Caco-2 (cell line): ENCODE measurements around the gene CCM2. TPM values are rescaled to one million over a fixed set of nuclear protein-coding genes. Genes with fewer than 3 reads are reported as not detected.

Experiments
- BruUV-seq: library from RNA; stranded (reverse); fragments of 400-500 nt; replicated peaks from 2 replicates; lab custom pipeline; 2021; lab: Mats Ljungman, UMichigan
- CTCF ChIA-PET: fragments of 300-600 bp; sonication (Branson Sonifier 250); formaldehyde crosslinking; loops from one replicate; lab custom pipeline; 2022; ENCODE audit warnings: antibody characterized with exemption; lab: Charles Lee
- POLR2A ChIA-PET: fragments of 300-600 bp; sonication (Branson Sonifier 250); formaldehyde crosslinking; loops from one replicate; lab custom pipeline; 2022; ENCODE audit warnings: antibody characterized with exemption; lab: Charles Lee
- DNase-seq, 2 experiments: peaks; one replicate each; pipeline versions ENCODE4 v3.0.0 to v3.0.0-alpha.2; 2020 to 2022
- H3K27me3 ChIP-seq: replicated peaks from 2 replicates; pipeline ENCODE4 v1.6.0; 2011; ENCODE audit warnings: low read length; ENCODE audit not compliant: control insufficient read depth, insufficient read depth
- H3K36me3 ChIP-seq: 2 replicates; pipeline ENCODE4 v1.5.1; 2011; ENCODE audit warnings: low read length; ENCODE audit not compliant: control insufficient read depth, insufficient read depth
- H3K4me1 ChIP-seq: fragments of 250-450 bp; sonication (Bioruptor Pico); 2 replicates; pipeline ENCODE4 v1.5.1; 2020; ENCODE audit warnings: mild to moderate bottlenecking
- H3K4me3 ChIP-seq: 2 replicates; pipeline ENCODE4 v1.5.1; 2011; ENCODE audit warnings: low read depth, mild to moderate bottlenecking, control low read depth, low read length
- H3K9me3 ChIP-seq: fragments of 250-450 bp; sonication (Bioruptor Pico); 2 replicates; pipeline ENCODE4 v1.5.1; 2020; ENCODE audit warnings: mild to moderate bottlenecking, moderate library complexity
- H3K27ac Mint-ChIP-seq: one replicate; pipeline ENCODE4 v1.8.0; 2022; ENCODE audit warnings: mixed read lengths; ENCODE audit not compliant: unreplicated experiment
- H3K27me3 Mint-ChIP-seq: one replicate; pipeline ENCODE4 v1.8.0; 2022; ENCODE audit warnings: mixed read lengths; ENCODE audit not compliant: insufficient read depth, unreplicated experiment
- H3K36me3 Mint-ChIP-seq: one replicate; pipeline ENCODE4 v1.8.0; 2022; ENCODE audit warnings: mild to moderate bottlenecking, mixed read lengths; ENCODE audit not compliant: insufficient read depth, unreplicated experiment
- H3K4me1 Mint-ChIP-seq: one replicate; pipeline ENCODE4 v1.8.0; 2022; ENCODE audit warnings: low read depth, mixed read lengths; ENCODE audit not compliant: unreplicated experiment
- H3K4me3 Mint-ChIP-seq: one replicate; pipeline ENCODE4 v1.8.0; 2022; ENCODE audit warnings: mild to moderate bottlenecking, moderate library complexity, mixed read lengths; ENCODE audit not compliant: unreplicated experiment
- H3K9me3 Mint-ChIP-seq: one replicate; pipeline ENCODE4 v1.8.0; 2022; ENCODE audit warnings: mixed read lengths; ENCODE audit not compliant: unreplicated experiment
- CTCF ChIP-seq, 2 experiments: fragments of 200-600 bp in 1 of 2; IDR thresholded peaks; 1 replicate in 1 of 2; 2 replicates in 1 of 2; pipeline versions ENCODE4 v1.5.1 to v1.8.0; 2011 to 2022; ENCODE audit warnings: antibody characterized with exemption in 1 of 2, control low read depth in 1 of 2, inconsistent platforms in 1 of 2, low read depth in 1 of 2, low read length in 1 of 2, mild to moderate bottlenecking in 1 of 2, moderate library complexity in 1 of 2; ENCODE audit not compliant: insufficient read depth in 1 of 2, severe bottlenecking in 1 of 2, unreplicated experiment in 1 of 2
- intact Hi-C: fragments of 100-400 bp; cut with micrococcal nuclease; formaldehyde crosslinking; loops from one replicate; pipeline ENCODE4 v1.10.0; 2022; ENCODE audit not compliant: unreplicated experiment
- total RNA-seq: library from RNA; stranded (reverse); gene quantifications from 2 replicates; pipeline ENCODE4 v1.2.3, GENCODE V29; 2022

Gene CCM2
- total RNA-seq, 1 experiment from 2014 or later, result 28.2 TPM

- TF ChIP-seq CTCF (IDR thresholded peaks at IDR 0.05; ENCODE audit: insufficient read depth in 1 of 2, low read depth in 1 of 2, low read length in 1 of 2, severe bottlenecking in 1 of 2, unreplicated experiment in 1 of 2), result no peak
- CTCF ChIA-PET, result no interaction called here
- H3K4me3 ChIP-seq, result no peak overlapping the region
- Mint-ChIP-seq H3K9me3 (no peaks in the 10 kb centered on the region), H3K27ac (no peak overlapping the region), H3K4me1 (peaks cover 10% of the 10 kb centered on the region), H3K27me3 (no peaks in the 10 kb centered on the region), H3K36me3 (peaks cover 16% of the 10 kb centered on the region), H3K4me3 (no peak overlapping the region)
- H3K27me3 ChIP-seq, result no peaks in the 10 kb centered on the region
- no peaks in the 10 kb centered on the region for H3K9me3 ChIP-seq
- POLR2A ChIA-PET, result no interaction called here
- BruUV-seq, result no TSS peak
- peaks cover 11% of the 10 kb centered on the region for H3K4me1 ChIP-seq
- no peak for DNase-seq
- intact Hi-C loops, result no loop called here
- H3K36me3 ChIP-seq, result no peaks in the 10 kb centered on the region
Measured at GRCh38 chr7:45003789-45004188, 3.8 kb downstream of the CCM2 start.

GRCh38 chr7:45007106-45007505 is 7.1 kb downstream of the CCM2 start:
- Mint-ChIP-seq H3K4me1 (no peaks in the 10 kb centered on the region), H3K36me3 (peaks cover 23% of the 10 kb centered on the region), H3K27me3 (no peaks in the 10 kb centered on the region), H3K9me3 (no peaks in the 10 kb centered on the region), H3K27ac (no peak overlapping the region), H3K4me3 (no peak overlapping the region)
- intact Hi-C loops, result no loop called here
- no peak for DNase-seq
- Histone ChIP-seq H3K4me1 (0 out of 2 replicates have a peak, but pooled peaks cover under 1% of the 10 kb centered on the region), H3K4me3 (no peak overlapping the region), H3K27me3 (no peaks in the 10 kb centered on the region), H3K36me3 (no peaks in the 10 kb centered on the region), H3K9me3 (no peaks in the 10 kb centered on the region)
- no peak for TF ChIP-seq CTCF (IDR thresholded peaks at IDR 0.05; ENCODE audit: insufficient read depth in 1 of 2, low read depth in 1 of 2, low read length in 1 of 2, severe bottlenecking in 1 of 2, unreplicated experiment in 1 of 2)
- no TSS peak for BruUV-seq
- CTCF ChIA-PET, result no interaction called here
- POLR2A ChIA-PET, result no interaction called here

- Mint-ChIP-seq H3K27me3 (no peaks in the 10 kb centered on the region), H3K4me1 (no peaks in the 10 kb centered on the region), H3K27ac (no peak overlapping the region), H3K4me3 (no peak overlapping the region), H3K36me3 (peaks cover 23% of the 10 kb centered on the region), H3K9me3 (no peaks in the 10 kb centered on the region)
- TF ChIP-seq CTCF (IDR thresholded peaks at IDR 0.05; ENCODE audit: insufficient read depth in 1 of 2, low read depth in 1 of 2, low read length in 1 of 2, severe bottlenecking in 1 of 2, unreplicated experiment in 1 of 2), result no peak
- no peak for DNase-seq
- Histone ChIP-seq H3K4me1 (no peaks in the 10 kb centered on the region), H3K27me3 (no peaks in the 10 kb centered on the region), H3K36me3 (no peaks in the 10 kb centered on the region), H3K4me3 (no peak overlapping the region), H3K9me3 (no peaks in the 10 kb centered on the region)
- intact Hi-C loops, result no loop called here
- POLR2A ChIA-PET, result no interaction called here
- BruUV-seq, result no TSS peak
- CTCF ChIA-PET, result no interaction called here
Measured at GRCh38 chr7:45007571-45008328, 7.7 kb downstream of the CCM2 start.
